Activated CD4-positive, CD25-positive, alpha-beta regulatory T cell treated with anti-CD3 and anti-CD28 coated beads, Interleukin-2, amount 50 U/mL, for 16 hours (primary cell): Measurements from ENCODE around the gene FAM110C.
"Not testable (repeated sequence)": the region's sequence is repeated elsewhere in the genome, so short reads cannot be mapped to it uniquely, and the experiment has no call there.

Source experiments
- DNase-seq: peaks from one replicate; pipeline ENCODE4 v3.0.0-alpha.2; 2020; ENCODE audit warnings: low read depth, low spot score

FAM110C gene

GRCh38 chr2:46471-47345 is at the start of gene FAM110C:
FAM110C (minus strand) TSS chr2:46505; CDS start chr2:46385, 120 bp downstream.
- no peak for DNase-seq

- DNase-seq, result no peak
Measured at GRCh38 chr2:92326-92725, 46.0 kb upstream of the FAM110C start.

DNA sequence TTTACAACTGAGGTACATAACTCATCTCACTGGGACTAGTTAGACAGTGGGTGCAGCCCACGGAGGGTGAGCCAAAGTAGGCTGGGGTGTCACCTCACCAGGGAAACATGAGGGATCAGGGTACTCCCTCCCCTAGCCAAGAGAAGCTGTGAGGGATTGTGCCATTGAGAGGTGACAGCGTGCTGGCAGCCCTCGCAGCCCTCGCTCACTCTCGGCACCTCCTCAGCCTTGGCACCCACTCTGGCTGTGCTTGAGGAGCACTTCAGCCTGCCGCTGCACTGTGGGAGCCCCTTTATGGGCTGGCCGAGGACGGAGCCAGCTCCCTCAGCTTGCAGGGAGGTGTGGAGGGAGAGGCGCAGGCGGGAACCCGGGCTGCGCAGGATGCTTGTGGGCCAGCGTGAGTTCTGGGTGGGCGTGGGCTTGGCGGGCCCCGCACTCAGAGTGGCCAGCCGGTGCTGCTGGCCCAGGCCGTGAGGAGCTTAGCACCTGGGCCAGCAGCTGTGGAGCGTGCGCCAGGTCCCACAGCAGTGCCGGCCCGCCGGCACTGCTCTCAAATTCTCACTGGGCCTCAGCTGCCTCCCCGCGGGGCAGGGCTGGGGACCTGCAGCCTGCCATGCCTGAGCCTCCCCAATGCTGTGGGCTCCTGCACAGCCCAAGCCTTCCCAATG is 44.5 kb upstream of the FAM110C start:
- no peak for DNase-seq

DNA sequence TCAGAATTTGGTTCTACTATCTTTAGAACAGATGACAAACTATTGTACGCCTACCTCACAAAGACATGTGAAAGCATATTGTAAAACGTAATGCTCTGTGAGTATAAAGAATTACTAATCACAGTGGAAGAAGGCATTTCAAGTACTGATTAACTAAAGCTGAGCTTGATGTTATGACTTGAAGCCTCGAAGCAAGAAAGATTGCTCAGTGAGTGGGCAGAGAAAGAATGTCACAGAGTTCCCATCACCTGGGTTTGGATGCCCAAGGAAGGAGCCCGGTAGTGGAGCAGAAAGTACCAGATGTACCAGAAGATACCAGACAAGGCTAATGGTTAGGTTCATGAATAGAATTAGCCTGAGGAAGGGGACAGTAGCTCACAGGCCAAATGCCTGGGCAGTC is 39.5 kb upstream of the FAM110C start:
- DNase-seq, result no peak

DNA sequence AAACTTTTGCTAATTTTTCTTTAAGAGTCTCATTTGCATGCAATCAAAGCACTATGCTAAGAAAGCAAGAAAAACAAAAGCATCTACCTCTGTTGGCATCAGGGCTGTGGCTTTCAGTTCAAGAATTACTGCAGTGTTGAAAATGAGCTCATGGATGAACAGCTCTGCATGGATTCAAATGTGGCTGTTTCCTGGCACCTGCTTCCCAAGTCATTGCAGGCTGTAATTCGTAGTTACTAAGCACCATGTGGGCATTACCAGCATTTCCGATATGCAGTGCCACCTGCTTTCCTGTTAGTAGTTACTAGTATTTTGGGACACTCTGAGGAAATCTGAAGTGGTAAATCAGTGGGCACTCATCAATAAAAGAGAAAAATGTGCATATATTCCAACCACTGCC is 37.8 kb upstream of the FAM110C start:
- no peak for DNase-seq

DNA sequence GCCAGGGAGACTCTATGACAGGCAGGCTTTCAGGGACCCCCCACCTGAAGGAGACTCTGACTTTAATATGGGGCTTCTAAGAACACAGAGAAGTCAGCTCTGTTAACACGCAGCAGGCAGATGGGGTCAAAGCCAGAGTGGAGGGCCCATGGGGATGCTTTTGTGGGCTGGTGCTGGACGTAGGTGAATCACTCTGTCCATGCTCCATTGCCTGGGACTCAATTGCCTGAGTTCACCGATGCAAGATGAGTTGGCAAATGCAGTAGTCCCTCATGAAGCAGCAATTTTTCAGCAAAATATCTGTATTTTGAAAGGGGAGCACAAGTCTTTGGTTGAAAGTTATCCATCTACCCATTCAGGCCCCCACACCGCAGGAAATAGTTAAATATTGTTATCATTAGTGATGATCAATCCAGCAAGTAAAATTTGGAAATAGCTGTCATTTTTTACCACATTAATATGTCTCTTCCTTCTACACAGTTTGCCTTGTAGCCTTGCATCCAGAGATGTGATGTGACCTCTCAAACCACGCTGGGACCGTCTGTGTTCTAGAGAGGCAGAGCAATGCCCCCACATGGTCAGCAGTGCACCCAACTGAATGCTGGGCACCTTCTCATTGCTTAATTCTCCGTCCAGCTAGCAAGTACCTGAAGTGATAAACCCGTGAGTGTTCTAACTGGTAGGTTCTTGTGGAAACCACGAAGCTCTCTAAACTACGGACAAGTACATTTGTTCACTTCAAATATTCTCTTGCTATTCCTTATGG is 34.8 kb upstream of the FAM110C start:
- no peak for DNase-seq

- no peak for DNase-seq
Measured at GRCh38 chr2:80378-80777, 34.1 kb upstream of the FAM110C start.

DNA sequence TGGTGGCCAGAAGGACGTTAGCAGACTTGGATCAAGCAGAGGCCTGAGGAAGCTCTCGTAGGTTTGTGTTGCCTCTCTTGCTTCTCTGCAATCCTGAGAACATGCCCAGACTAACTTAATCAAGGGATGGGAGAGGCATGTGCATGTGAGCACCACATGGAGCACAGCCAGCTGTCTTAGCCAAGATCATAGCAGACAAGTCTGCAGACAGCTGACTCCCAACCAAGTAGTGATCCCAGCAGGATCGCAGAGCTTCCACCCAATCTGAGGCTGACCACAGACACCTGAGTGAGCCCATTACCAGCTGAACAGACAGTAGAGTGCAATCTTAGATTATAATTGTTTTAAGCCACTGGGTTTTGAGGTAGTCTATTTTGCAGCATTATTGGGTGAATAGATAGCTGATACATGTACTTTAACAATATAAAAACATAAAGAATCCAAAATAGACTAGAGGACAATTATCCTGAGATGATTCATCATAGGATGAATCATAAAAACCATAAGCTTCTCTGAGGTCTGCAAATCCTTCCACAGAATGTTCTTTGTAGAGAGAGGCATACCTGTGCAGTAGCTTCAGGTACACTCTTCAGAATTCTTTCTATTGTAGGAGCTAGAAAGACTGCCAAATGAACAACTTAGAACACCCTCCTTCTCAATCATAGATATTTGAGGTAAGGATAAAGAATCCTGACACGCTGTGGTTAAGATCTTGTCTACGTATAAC is 25.2 kb upstream of the FAM110C start:
- DNase-seq, result no peak

DNA sequence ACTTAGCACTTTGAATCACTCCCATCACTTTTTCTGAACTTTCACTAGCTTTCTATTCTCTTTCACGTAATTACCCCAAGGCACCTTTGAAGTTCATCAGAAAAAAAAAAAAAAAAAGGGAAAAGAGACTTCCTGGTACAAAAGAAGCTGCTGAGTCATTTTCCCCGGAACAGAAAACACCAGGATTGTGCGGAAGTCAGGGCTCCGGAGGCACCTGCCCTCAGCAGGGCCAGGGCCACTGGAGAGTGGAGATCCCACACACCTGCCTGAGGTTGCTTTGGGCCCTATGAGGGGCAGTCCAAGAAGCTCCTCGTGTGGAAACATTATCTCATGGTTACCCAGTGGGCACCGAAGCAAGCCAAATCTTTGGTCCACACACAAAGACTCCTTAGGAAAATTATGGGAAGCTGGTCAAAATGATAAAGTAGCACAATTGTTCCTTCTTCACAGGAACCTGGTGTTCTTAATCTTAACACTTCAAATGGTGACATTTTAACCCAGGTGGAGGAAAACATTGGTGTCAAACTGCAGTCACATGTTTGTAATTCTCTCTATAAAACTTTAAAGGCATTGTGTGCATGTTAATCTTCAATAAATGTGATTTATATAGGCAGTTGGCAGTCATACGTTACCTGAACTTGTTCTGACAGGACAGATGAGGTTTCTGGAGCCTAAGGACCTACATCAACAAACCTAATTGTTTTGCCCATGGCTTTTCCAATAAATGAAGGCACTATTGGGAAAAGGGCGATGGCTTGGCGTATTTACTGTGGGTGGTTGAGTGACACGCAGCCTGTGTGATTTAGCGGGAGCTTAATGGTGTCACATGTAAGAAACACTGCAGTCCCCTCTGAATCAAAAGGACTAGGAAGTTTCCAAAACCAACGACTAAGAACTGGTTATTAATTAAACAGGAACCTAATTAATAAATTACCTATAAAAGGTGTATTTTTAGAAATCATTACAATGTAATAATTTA is 23.4 kb upstream of the FAM110C start:
- no peak for DNase-seq

- DNase-seq, result not testable (repeated sequence)
Measured at GRCh38 chr2:68637-69036, 22.3 kb upstream of the FAM110C start.

DNA sequence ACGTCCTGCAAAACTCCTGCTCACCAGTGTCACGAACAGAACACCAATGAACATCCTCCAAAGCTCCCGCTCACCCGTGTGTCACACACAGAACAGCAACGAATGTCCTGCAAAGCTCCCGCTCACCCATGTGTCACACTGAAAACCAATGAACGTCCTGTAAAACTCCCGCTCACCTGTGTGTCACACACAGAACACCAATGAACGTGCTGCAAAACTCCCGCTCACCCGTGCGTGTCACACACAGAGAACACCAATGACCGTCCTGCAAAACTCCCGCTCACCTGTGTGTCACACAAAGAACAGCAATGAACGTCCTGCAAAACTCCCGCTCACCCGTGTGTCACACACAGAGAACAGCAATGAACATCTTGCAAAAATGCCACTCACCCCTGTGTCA is 20.5 kb upstream of the FAM110C start:
- DNase-seq, result no peak

GRCh38 chr2:65121-65520 is 18.8 kb upstream of the FAM110C start:
- no peak for DNase-seq

- DNase-seq, result no peak
Measured at GRCh38 chr2:55587-56448, 9.5 kb upstream of the FAM110C start.

GRCh38 chr2:51613-52012 is 5.3 kb upstream of the FAM110C start:
- DNase-seq, result no peak

- DNase-seq, result no peak
Measured at GRCh38 chr2:47737-48136, 1.4 kb upstream of the FAM110C start.

DNA sequence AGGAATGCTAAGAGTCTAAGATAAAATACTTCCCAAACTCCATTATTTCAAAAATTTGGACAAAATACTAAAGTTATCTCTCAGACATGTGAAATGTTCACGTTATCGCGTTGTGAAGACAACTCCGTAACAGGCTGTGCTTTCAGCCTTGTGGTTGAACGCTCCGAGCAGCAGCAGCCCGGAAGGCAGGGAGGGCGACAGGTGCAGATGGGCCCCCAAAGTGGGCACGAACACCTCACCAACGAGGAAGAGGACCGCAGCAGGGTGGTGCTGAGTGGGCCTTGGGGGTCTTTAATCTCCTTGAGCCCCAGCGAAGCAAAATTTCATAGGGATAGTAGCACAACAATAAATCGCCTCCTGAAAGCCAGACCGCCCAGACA is 1.0 kb upstream of the FAM110C start:
- no peak for DNase-seq

DNA sequence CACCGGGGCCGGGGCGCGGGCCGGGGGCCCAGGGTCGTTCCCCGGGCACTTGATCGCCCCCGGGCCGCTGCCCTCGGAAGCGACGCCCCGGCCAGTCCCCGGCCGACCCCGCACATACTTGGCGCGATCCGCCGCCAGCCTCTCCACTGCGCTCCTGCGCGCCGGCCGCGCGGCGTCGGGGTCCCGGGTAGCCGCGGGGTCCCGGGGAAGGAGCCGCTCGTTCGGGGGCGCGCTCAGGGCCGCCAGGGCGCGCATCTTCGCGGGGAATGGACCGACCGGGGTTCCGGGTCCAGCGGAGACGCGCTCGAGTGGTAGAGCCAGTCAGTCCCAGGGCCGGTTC is 204 bp downstream of the FAM110C start:
- DNase-seq, result no peak

- DNase-seq, result no peak
Measured at GRCh38 chr2:45342-46130, 769 bp downstream of the FAM110C start.
